NCI-H128 (cell line): ENCODE data around the gene ACR.

Experiments used
- DNase-seq: peaks from one replicate; lab custom pipeline; 2025; ENCODE audit not compliant: unreplicated experiment; lab: John Stamatoyannopoulos, UW

ACR gene

GRCh38 chr22:50737728-50738648 lies at the start of gene ACR:
ACR (plus strand) TSS chr22:50738204; CDS start chr22:50738236, 32 bp downstream.
- DNase-seq: no peak

DNA sequence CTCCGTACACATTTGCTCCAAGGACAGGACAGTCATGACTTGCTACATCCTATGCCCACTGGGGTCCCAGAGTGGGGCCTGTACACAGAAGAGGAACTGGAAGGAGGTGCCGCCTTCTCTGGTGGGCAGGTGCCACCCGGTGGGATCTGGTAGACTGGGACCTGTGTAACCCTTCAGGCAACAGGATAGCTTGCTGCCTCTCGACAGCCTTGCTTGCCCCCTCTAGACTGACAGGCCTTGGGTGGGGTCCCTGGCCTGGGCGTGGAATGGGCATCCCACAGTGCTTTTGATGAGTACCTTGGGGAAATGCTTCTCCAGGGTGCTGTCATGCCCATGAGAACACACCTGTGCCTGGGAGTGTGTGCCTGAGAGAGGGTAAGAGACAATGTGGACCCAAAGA lies 49.6 kb upstream of the ACR start:
- DNase-seq: no peak

DNA sequence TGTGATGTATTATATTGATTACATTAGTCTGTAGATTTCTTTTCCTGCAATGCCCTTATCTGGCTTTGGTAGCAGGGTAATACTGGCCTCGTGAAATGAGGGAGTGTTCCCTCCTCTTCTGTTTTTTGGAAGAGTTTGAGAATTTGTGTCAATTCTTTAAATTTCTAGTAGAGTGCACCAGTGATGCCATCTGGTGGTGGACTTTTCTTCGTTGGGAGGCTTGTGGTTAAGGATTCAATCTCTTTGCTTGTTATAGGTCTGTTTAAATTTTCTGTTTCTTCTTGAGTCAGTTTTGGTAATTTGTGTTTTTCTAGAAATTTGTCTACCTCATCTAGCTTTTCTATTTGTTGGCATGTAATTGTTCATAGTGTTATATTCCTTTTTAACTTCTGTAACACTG lies 46.5 kb upstream of the ACR start:
- DNase-seq: no peak

GRCh38 chr22:50693462-50693861 lies 44.5 kb upstream of the ACR start:
- no peak for DNase-seq

DNA sequence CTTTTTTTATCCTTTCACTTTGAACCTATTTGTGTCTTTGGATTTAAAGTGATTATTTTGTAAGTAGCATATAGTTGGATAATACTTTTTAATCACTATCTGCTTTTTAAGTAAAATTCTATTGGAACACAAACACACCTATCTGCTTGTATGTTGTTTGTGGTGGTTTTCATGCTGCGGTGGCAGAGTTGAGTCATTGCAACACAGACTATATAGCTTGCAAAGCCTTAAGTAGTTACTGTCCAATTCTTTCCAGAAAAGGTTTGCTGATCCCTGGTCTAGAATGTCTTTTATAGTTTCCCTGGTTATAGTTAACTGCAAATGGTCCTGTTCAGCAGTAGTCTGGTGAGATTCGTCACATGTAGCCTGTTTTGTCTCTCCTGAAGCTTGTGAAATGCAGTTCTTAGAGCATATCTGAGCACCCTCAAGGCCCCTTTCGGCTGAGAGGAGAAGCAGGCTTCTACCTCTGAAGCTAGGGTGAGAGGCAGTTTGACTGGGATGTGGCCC lies 43.9 kb upstream of the ACR start:
- DNase-seq: no peak

DNA sequence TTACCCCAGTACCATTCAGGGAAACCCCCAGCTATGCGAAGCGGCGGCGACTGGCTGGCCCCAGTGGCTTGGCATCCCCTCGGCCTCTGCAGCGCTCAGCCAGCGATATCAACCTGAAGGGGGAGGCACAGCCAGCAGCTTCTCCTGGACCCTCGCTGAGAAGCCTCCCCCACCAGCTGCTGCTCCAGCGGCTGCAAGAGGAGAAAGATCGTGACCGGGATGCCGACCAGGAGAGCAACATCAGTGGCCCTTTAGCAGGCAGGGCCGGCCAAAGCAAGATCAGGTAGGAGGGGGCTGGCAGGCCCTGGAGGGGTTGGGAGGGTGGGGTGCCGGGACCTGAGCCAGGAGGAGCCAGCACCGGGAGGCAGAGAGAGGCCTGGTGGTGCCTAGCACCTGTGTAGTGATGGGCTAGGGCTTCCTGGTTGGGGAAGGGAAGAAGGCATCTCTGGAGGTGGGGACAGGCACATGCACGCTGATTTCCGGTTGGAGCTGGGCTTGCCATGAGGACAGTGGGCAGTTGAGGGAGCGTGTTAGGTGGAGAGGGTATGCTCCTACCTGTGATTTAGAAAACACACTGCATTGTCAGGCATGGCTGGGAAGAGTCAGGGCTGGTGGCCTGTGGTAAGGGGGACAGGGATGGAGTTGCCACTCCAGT lies 43.1 kb upstream of the ACR start:
- no peak for DNase-seq

GRCh38 chr22:50695421-50696250 lies 42.4 kb upstream of the ACR start:
- DNase-seq: no peak

GRCh38 chr22:50696251-50696798 lies 41.7 kb upstream of the ACR start:
- no peak for DNase-seq

DNA sequence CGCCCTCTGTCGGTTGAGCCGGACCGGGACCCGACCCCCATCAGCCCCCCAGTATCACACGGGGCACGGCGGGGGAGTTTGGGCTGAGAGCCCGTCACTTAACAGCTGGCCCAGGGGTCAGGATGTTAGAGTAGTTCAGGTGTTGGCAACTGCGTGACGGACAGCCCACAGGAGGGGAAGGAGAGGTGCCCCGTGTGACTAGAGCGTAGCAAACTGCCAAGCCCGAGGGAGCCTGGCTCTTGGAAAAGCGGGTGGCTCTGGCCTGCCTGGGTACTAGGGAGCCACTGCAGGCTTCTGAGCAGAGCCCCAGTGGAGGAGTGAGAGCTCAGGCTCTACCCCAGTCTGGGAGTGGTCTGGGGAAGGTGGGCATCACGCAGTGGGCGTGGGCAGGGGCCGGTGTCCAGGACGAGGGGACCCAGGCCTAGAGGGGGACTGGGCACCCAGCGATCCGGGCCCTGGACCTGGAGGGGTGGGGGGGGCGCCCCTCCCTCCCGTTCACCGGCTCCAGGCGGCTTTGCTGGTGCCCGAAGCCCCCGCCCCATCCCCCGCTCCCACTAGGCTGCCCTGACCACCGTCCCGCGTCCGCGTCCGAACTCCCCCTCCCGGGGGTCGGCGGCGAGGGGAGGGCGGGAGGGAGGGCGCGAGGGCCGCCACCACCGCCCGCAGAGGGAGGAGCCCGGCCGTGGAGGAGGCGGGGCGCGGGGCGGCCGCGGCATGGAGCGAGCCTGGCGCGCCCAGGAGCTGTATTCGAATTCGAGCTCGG lies 41.0 kb upstream of the ACR start:
- DNase-seq: no peak

DNA sequence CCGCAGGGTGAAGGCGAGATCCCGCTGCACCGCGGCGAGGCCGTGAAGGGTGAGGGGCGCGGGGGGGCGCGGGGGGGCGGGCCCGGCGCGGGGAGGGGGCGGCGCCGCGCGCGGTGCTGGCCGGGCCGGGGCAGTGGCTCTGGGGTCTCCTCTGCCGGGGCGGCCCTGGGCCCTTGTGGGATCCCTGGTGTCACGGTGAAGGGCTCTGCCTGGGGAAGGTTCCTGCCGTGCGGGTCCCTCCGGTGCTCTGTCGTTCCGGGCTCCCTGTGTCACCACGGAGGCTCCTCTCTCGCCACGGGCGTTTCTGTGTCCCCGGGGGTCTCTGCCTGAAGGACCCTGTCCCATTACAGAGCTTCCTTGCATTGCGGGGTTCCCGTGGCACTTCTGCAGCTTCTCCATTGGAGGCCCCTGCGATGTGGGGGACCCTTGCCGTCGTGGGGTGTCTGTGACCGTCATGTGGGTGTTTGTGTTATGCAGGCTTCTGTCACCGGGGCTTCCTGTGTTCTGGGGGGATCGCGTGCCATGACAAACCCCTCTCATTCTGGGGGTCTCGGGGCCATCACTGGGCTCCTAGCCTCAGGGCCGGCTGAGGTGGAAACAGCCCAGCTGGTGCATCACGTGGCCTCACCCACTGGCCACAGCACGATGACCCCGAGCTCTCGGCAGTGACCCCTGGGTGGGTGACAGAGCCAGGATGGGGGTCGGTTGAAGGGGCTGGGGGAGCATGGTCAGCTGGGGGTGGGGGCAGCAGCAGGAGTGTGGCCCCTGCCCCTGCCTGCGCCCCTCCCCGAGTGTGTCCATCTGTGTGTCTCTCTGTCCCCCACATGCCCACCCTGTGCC lies 40.1 kb upstream of the ACR start:
- DNase-seq: no peak

DNA sequence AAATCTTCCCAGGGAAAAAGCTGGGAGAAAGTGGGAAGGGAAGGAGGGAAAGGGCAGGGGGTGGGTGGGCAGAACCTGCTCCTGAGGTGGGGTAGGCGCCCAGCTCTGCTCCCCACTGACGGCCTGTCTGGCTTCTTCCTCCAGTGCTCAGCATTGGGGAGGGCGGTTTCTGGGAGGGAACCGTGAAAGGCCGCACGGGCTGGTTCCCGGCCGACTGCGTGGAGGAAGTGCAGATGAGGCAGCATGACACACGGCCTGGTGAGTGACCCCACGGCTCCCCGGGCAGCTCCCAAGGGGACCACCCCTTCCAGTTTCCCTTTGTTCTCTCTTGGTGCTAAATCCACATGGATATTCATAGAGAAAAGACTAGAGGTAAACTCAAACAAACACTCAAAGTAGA lies 39.5 kb upstream of the ACR start:
- no peak for DNase-seq

- no peak for DNase-seq
Measured at GRCh38 chr22:50699001-50699755, 38.8 kb upstream of the ACR start.

GRCh38 chr22:50699756-50700386 lies 38.1 kb upstream of the ACR start:
- no peak for DNase-seq

GRCh38 chr22:50700387-50701075 lies 37.5 kb upstream of the ACR start:
- no peak for DNase-seq

GRCh38 chr22:50701076-50701419 lies 37.0 kb upstream of the ACR start:
- no peak for DNase-seq

GRCh38 chr22:50701428-50702154 lies 36.4 kb upstream of the ACR start:
- DNase-seq: no peak

DNA sequence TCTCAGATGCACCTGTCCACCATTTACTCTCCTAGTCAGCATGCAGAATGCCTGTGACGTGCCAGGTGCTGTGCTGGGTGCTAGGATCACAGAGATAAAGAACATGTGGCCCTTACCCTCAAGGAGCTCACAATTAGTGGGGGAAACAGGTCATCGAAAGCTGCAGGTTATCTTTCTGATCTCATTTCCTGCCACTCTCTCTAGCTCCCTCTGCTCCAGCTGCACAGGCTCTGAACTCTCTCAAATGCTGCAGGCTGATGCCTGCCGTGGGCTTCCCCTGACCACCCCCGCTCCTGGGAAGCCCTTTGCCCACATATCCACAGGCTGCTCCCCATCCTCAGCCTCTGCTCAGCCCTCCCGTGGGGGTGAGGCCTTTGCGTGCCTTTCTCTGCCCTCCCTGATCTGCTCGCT lies 35.7 kb upstream of the ACR start:
- no peak for DNase-seq
